Measurements from ENCODE around the gene IGFLR1. TPM values are rescaled to one million over a fixed set of nuclear protein-coding genes. Genes with fewer than 3 reads are reported as not detected.

The IGFLR1 gene
- total RNA-seq, 3 donors from 2014 or later, result 5.3 to 14.6 (median 8.2) TPM

GRCh38 chr19:35750167-35750566, 7.9 kb upstream of the IGFLR1 start:
- no peaks in the 10 kb centered on the region for H3K9me3 ChIP-seq
- ATAC-seq, result no peak
- DNase-seq, result no peak
- intact Hi-C loops (cut with DNase I, micrococcal nuclease), result no loop called here
- no peak overlapping the region for H3K4me3 ChIP-seq
- peaks cover 23% of the 10 kb centered on the region for H3K4me1 ChIP-seq (ENCODE audit: low read depth)
- H3K36me3 ChIP-seq (ENCODE audit: low read depth), result peaks cover 7% of the 10 kb centered on the region
- TF ChIP-seq, protein P1, sequence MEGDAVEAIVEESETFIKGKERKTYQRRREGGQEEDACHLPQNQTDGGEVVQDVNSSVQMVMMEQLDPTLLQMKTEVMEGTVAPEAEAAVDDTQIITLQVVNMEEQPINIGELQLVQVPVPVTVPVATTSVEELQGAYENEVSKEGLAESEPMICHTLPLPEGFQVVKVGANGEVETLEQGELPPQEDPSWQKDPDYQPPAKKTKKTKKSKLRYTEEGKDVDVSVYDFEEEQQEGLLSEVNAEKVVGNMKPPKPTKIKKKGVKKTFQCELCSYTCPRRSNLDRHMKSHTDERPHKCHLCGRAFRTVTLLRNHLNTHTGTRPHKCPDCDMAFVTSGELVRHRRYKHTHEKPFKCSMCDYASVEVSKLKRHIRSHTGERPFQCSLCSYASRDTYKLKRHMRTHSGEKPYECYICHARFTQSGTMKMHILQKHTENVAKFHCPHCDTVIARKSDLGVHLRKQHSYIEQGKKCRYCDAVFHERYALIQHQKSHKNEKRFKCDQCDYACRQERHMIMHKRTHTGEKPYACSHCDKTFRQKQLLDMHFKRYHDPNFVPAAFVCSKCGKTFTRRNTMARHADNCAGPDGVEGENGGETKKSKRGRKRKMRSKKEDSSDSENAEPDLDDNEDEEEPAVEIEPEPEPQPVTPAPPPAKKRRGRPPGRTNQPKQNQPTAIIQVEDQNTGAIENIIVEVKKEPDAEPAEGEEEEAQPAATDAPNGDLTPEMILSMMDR (IDR thresholded peaks at IDR 0.05), result no peak

- intact Hi-C loops (cut with DNase I, micrococcal nuclease), result no loop called here
- peak; percentile 84 for ATAC-seq
Measured at GRCh38 chr19:35748106-35749020, 6.1 kb upstream of the IGFLR1 start, which contains the start of gene LIN37. LIN37 (plus strand) TSS chr19:35748576; CDS start chr19:35748725, 149 bp downstream.

GRCh38 chr19:35746531-35746930, 4.3 kb upstream of the IGFLR1 start:
- Histone ChIP-seq H3K9me3 (no peaks in the 10 kb centered on the region), H3K4me3 (no peak overlapping the region), H3K4me1 (ENCODE audit: low read depth) (peaks cover 28% of the 10 kb centered on the region), H3K36me3 (ENCODE audit: low read depth) (no peaks in the 10 kb centered on the region)
- intact Hi-C loops (cut with DNase I, micrococcal nuclease), result no loop called here
- TF ChIP-seq, protein P1 (IDR thresholded peaks at IDR 0.05), result no peak
- DNase-seq, result no peak
- no peak for ATAC-seq

More at GRCh38 chr19:35748106-35749020, 6.1 kb upstream of the IGFLR1 start, which contains the start of gene LIN37:
- Histone ChIP-seq H3K9me3 (no peaks in the 10 kb centered on the region), H3K4me3 (peak within 1 kb of the TSS; percentile 67), H3K4me1 (ENCODE audit: low read depth) (peaks cover 28% of the 10 kb centered on the region), H3K36me3 (ENCODE audit: low read depth) (peaks cover 7% of the 10 kb centered on the region)
- TF ChIP-seq, protein P1 (IDR thresholded peaks at IDR 0.05), result no peak
- DNase-seq, result peak; percentile 98 to 99 (median 99)

DNA sequence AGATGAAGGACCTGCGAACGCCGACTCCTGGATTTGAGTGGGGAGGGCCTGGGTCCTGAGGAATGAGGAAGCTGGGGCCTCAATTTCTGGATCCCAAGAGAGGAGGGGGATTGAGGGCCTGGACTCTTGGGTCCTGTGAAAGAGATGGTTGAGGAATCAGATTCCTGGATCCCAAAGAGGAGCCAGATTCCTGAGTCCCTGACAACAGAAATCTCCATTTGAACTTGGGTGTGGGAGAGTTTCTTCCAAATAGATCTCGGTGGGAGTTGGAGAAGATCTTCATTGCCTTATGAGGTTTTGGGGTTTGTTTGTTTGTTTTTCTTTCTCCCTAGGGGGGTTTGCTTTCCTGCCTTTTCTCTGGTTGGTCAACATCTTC, 3.8 kb upstream of the IGFLR1 start:
- Histone ChIP-seq H3K4me1 (ENCODE audit: low read depth) (peaks cover 28% of the 10 kb centered on the region), H3K4me3 (peak overlapping the region; percentile 80), H3K9me3 (no peaks in the 10 kb centered on the region), H3K36me3 (ENCODE audit: low read depth) (no peaks in the 10 kb centered on the region)
- ATAC-seq (no peak), DNase-seq (no peak)
- TF ChIP-seq, protein P1 (IDR thresholded peaks at IDR 0.05), result no peak
- intact Hi-C loops (cut with DNase I, micrococcal nuclease), result no loop called here

GRCh38 chr19:35745328-35746086, 3.3 kb upstream of the IGFLR1 start, which contains the start of the genes PSENEN and U2AF1L4:
PSENEN (plus strand) TSS chr19:35745651; CDS start chr19:35745931, 280 bp downstream.
U2AF1L4 (minus strand) TSS chr19:35745418; CDS start chr19:35745391, 27 bp downstream.
- Histone ChIP-seq H3K4me1 (ENCODE audit: low read depth) (peaks cover 28% of the 10 kb centered on the region), H3K4me3 (peak within 1 kb of the TSS; percentile 80), H3K9me3 (no peaks in the 10 kb centered on the region), H3K36me3 (ENCODE audit: low read depth) (no peaks in the 10 kb centered on the region)
- intact Hi-C loops (cut with DNase I, micrococcal nuclease), result no loop called here
- TF ChIP-seq, protein P1 (IDR thresholded peaks at IDR 0.05), result no peak
- DNase-seq, result peak; percentile 96 to 99 (median 96)
- ATAC-seq, result peak; percentile 77

Measured in mucosa of descending colon (tissue), 3 donors.